IMR-90 (cell line): ENCODE results near the gene PNPLA2. TPM values are rescaled to one million over a fixed set of nuclear protein-coding genes. Genes with fewer than 3 reads are reported as not detected.

Experiments
- microRNA-seq, 2 experiments: library from miRNA; stranded (forward) in 1 of 2; unstranded in 1 of 2; fragments of 10-50 nt in 1 of 2; fragments of <30 nt in 1 of 2; gene quantifications in 1 of 2; microRNA quantifications in 1 of 2; one replicate each; pipeline versions ENCODE3 to v1.1.0; 2013 to 2020; ENCODE audit not compliant: insufficient read depth in 1 of 2, insufficient read length in 1 of 2, unreplicated experiment in 1 of 2
- polyA plus RNA-seq, 3 experiments: library from polyadenylated mRNA; depleted of rRNA; stranded (reverse); fragments of >200 nt; gene quantifications; 2 replicates each; pipeline ENCODE4 v1.2.3, GENCODE V29; 2012; ENCODE audit warnings: low replicate concordance in 1 of 3
- small RNA-seq, 5 experiments: library from RNA; depleted of rRNA; stranded (forward); fragments of <200 nt; gene quantifications; one replicate each; pipeline ENCODE3, GENCODE V24; 2012
- total RNA-seq: library from RNA; depleted of rRNA; stranded (reverse); fragments of >200 nt; gene quantifications from 2 replicates; pipeline ENCODE4 v1.2.3, GENCODE V29; 2012; rRNA removed

The PNPLA2 gene
- total and polyA plus RNA-seq, 2 of the 4 experiments (the other 2 are of a cell fraction), result 7.0 to 94.3 TPM

Small RNA genes lying within 50 kb of the gene (microRNA-seq; reads per million reads assigned to microRNA genes)
- gene SNORA52 (ENCODE audit: insufficient read depth, insufficient read length), result not detected

Small RNA genes lying within 50 kb of the gene (small RNA-seq; reads per million reads assigned to genes)
- 0 reads per million in 5 experiments for gene SNORA52

Other genes with a start within 250 kb of the PNPLA2 start
- gene PHRF1, start 242.4 kb upstream of the PNPLA2 start, total RNA-seq, result 10.9 and 12.2 TPM in 2 replicates
- 17.5 and 23.0 TPM in 2 replicates for gene PHRF1, start 242.4 kb upstream of the PNPLA2 start, polyA plus RNA-seq (2012; rRNA removed)
- gene IRF7, start 203.0 kb upstream of the PNPLA2 start, total RNA-seq, result 1.4 and 1.6 TPM in 2 replicates
- 4.5 and 5.8 TPM in 2 replicates for gene IRF7, start 203.0 kb upstream of the PNPLA2 start, polyA plus RNA-seq (2012; rRNA removed)
- not detected in 2 replicates for gene CDHR5, start 194.0 kb upstream of the PNPLA2 start, total RNA-seq
- not detected in 2 replicates for gene CDHR5, start 194.0 kb upstream of the PNPLA2 start, polyA plus RNA-seq (2012; rRNA removed)
- gene SCT, start 191.7 kb upstream of the PNPLA2 start, total RNA-seq, result not detected in 2 replicates
- gene SCT, start 191.7 kb upstream of the PNPLA2 start, polyA plus RNA-seq (2012; rRNA removed), result not detected in 2 replicates
- gene DRD4, start 181.6 kb upstream of the PNPLA2 start, total RNA-seq, result not detected in 2 replicates
- gene DRD4, start 181.6 kb upstream of the PNPLA2 start, polyA plus RNA-seq (2012; rRNA removed), result not detected in 2 replicates
- 21.7 and 22.9 TPM in 2 replicates for gene DEAF1, start 123.7 kb upstream of the PNPLA2 start, total RNA-seq
- gene DEAF1, start 123.7 kb upstream of the PNPLA2 start, polyA plus RNA-seq (2012; rRNA removed), result 31.6 and 35.8 TPM in 2 replicates
- 5.0 and 5.6 TPM in 2 replicates for gene TMEM80, start 123.1 kb upstream of the PNPLA2 start, total RNA-seq
- gene TMEM80, start 123.1 kb upstream of the PNPLA2 start, polyA plus RNA-seq (2012; rRNA removed), result 21.2 and 21.7 TPM in 2 replicates
- gene EPS8L2, start 112.7 kb upstream of the PNPLA2 start, total RNA-seq, result 12.2 and 17.2 TPM in 2 replicates
- 38.7 and 39.4 TPM in 2 replicates for gene EPS8L2, start 112.7 kb upstream of the PNPLA2 start, polyA plus RNA-seq (2012; rRNA removed)
- gene TALDO1, start 71.5 kb upstream of the PNPLA2 start, total RNA-seq, result 147 and 156 TPM in 2 replicates
- gene TALDO1, start 71.5 kb upstream of the PNPLA2 start, polyA plus RNA-seq (2012; rRNA removed), result 210 and 228 TPM in 2 replicates
- 3.0 and 4.2 TPM in 2 replicates for gene GATD1, start 41.4 kb upstream of the PNPLA2 start, total RNA-seq
- 48.1 and 52.5 TPM in 2 replicates for gene GATD1, start 41.4 kb upstream of the PNPLA2 start, polyA plus RNA-seq (2012; rRNA removed)
- gene CEND1, start 28.8 kb upstream of the PNPLA2 start, total RNA-seq, result 0.83 and 0.90 TPM in 2 replicates
- 4.0 and 5.0 TPM in 2 replicates for gene CEND1, start 28.8 kb upstream of the PNPLA2 start, polyA plus RNA-seq (2012; rRNA removed)
- gene SLC25A22, start 20.6 kb upstream of the PNPLA2 start, total RNA-seq, result 7.2 and 8.2 TPM in 2 replicates
- gene SLC25A22, start 20.6 kb upstream of the PNPLA2 start, polyA plus RNA-seq (2012; rRNA removed), result 41.3 and 48.8 TPM in 2 replicates
- 0.56 and 1.3 TPM in 2 replicates for gene PIDD1, start 13.7 kb upstream of the PNPLA2 start, total RNA-seq
- 16.4 and 20.3 TPM in 2 replicates for gene PIDD1, start 13.7 kb upstream of the PNPLA2 start, polyA plus RNA-seq (2012; rRNA removed)
- 59.9 and 95.0 TPM in 2 replicates for gene RPLP2, start 8.9 kb upstream of the PNPLA2 start, total RNA-seq
- gene RPLP2, start 8.9 kb upstream of the PNPLA2 start, polyA plus RNA-seq (2012; rRNA removed), result 1,851 and 1,897 TPM in 2 replicates
- 0.28 and 0.54 TPM in 2 replicates for gene CRACR2B, start 9.0 kb downstream of the PNPLA2 start, total RNA-seq
- gene CRACR2B, start 9.0 kb downstream of the PNPLA2 start, polyA plus RNA-seq (2012; rRNA removed), result 2.5 and 3.2 TPM in 2 replicates
- 789 and 1,150 TPM in 2 replicates for gene CD151, start 14.0 kb downstream of the PNPLA2 start, total RNA-seq
- gene CD151, start 14.0 kb downstream of the PNPLA2 start, polyA plus RNA-seq (2012; rRNA removed), result 1,267 and 1,435 TPM in 2 replicates
- 44.4 and 123 TPM in 2 replicates for gene POLR2L, start 23.6 kb downstream of the PNPLA2 start, total RNA-seq
- 416 and 907 TPM in 2 replicates for gene POLR2L, start 23.6 kb downstream of the PNPLA2 start, polyA plus RNA-seq (2012; rRNA removed)
- gene TSPAN4, start 23.9 kb downstream of the PNPLA2 start, total RNA-seq, result 143 and 161 TPM in 2 replicates
- 293 and 327 TPM in 2 replicates for gene TSPAN4, start 23.9 kb downstream of the PNPLA2 start, polyA plus RNA-seq (2012; rRNA removed)
- gene CHID1, start 91.9 kb downstream of the PNPLA2 start, total RNA-seq, result 30.3 and 34.2 TPM in 2 replicates
- gene CHID1, start 91.9 kb downstream of the PNPLA2 start, polyA plus RNA-seq (2012; rRNA removed), result 121 and 140 TPM in 2 replicates
- 19.9 and 20.3 TPM in 2 replicates for gene AP2A2, start 107.0 kb downstream of the PNPLA2 start, total RNA-seq
- gene AP2A2, start 107.0 kb downstream of the PNPLA2 start, polyA plus RNA-seq (2012; rRNA removed), result 49.0 and 53.6 TPM in 2 replicates
- gene MUC6, start 217.8 kb downstream of the PNPLA2 start, total RNA-seq, result not detected in 2 replicates
- gene MUC6, start 217.8 kb downstream of the PNPLA2 start, polyA plus RNA-seq (2012; rRNA removed), result not detected in 2 replicates